Measurements from ENCODE around the gene FXYD1.

The FXYD1 gene

DNA sequence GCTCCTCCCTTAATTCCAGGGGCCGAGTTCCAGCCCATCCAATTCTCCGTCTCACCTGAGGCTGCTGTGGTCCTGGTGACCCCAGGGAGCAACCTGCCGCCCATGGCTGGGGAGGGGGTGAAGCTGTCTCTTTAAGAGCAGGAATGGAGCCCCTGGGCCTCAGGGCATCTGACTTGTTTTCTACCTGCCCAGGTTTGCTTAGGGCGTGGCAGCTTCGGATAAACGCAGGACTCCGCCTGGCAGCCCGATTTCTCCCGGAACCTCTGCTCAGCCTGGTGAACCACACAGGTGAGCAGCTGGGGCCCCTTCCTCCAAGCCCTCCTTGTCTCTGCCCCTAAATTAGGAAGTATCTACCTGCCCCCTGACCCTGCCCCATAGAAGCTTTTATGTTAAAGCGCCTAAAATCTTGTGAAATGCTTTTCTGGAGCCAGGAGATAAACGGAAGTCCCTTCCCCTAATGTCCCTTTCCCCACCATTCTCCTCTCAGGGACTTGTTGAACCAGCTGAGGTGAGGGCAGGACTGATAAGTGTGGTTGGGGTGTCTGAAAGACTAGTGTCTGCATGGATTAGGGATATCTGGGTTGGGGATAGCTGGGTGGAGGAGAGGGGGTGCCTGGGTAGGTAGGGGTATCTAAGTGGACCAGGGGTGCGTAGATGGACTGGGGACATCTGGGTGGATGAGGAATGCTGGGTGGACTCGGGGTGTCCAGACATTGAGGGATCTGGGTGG, 22.4 kb upstream of the FXYD1 start:
- no peak for TF ChIP-seq POLR2A (IDR thresholded peaks at IDR 0.05; ENCODE audit: low read depth, low read length)
- DNase-seq (ENCODE audit: insufficient read length, low spot score) (no peak), FAIRE-seq (no peak)

DNA sequence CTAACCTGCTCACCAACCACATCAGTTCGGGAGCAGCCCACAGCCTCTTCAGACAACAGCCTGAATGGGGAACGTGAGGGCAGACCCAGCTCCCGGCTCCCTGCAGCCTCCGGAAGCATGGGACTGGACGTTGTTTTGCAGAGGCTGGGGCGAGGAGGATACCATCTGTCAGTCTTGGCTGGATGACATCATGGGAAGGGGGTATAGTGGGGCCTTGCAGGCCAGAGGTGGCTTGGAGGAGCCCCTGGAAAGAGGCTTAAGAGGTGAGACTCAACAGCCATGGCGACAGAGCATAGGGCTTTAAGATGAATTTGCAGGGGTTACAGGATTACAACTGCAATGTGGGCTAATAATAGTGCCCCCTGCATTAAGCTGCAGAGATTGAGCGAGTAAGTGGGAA, 21.5 kb upstream of the FXYD1 start:
- no peak for TF ChIP-seq POLR2A (IDR thresholded peaks at IDR 0.05; ENCODE audit: low read depth, low read length)
- no peak for FAIRE-seq
- no peak for DNase-seq (ENCODE audit: insufficient read length, low spot score)

DNA sequence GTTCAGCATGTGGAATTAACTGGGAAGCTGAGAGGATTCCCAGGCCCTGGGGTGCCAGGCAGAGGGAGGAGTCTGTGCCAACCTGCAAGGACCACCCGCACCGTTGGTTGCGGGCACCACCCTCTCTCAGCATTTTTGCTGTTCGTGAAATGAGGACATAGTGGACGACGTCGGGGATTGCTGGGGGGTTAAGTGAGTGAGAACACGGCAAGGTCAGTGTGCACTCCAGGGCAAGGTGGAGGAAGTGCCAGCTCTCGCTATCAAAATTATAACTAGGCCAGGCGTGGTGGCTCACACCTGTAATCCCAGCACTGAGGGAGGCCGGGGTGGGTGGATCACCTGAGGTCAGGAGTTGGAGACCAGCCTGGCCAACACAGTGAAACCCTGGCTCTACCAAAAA, 20.8 kb upstream of the FXYD1 start:
- FAIRE-seq (no peak), DNase-seq (ENCODE audit: insufficient read length, low spot score) (no peak)
- TF ChIP-seq POLR2A (IDR thresholded peaks at IDR 0.05; ENCODE audit: low read depth, low read length) = no peak

DNA sequence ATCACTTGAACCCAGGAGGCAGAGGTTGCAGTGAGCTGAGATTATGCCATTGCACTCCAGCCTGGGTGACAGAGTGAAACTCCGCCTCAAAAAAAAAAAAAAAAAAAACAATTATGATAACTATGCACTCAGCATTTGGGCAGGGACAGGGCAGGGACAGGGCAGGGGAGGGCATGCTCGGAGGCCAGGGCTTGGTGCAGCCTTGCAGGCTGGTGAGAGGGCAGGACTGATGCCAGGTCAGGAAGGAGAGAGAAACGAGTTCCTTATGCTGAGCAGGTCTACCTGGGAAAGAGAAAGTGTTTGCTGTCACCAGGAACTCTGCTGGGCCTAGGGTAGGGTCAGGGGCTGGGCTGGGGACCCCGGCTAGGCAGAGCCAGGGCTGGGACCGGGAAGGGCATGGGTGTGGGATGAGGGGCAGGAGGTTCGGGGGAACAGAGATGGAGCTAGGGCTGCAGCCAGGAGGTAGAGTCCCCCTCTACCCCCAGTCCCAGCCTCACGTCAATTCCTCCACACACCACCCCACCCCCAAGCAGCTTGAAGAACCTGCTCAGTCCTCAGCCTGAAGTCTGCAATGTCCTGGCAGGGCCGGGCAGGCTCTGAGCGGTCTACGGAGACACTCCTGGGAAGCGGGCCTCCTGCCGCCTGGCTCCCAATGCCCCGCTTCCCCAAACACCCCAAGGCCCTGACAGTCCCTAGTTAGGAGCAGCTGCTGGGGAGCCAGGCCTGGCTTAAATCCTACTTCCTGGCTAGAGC, 20.2 kb upstream of the FXYD1 start:
- FAIRE-seq (no peak), DNase-seq (ENCODE audit: insufficient read length, low spot score) (no peak)
- no peak for TF ChIP-seq POLR2A (IDR thresholded peaks at IDR 0.05; ENCODE audit: low read depth, low read length)

DNA sequence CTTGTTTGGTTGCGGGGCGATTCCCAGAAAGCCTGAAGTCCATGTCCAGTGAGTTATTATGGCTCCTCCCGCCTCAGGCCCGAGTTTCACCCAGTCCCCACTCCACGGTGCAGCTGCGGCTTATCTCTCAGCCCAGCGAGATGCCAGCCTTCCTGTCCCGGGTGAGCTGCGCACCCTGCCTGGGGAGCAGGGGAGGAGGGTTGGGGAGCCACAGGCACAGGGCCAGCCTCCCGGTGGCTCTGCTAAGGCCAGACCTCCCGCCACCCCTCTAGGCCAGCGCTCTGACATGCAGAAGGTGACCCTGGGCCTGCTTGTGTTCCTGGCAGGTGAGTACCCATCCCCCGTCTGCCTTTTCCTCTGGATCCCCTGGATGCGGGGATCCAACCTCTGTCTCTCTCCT, 19.5 kb upstream of the FXYD1 start:
- TF ChIP-seq POLR2A (IDR thresholded peaks at IDR 0.05; ENCODE audit: low read depth, low read length) = no peak
- no peak for DNase-seq (ENCODE audit: insufficient read length, low spot score)
- no peak for FAIRE-seq

DNA sequence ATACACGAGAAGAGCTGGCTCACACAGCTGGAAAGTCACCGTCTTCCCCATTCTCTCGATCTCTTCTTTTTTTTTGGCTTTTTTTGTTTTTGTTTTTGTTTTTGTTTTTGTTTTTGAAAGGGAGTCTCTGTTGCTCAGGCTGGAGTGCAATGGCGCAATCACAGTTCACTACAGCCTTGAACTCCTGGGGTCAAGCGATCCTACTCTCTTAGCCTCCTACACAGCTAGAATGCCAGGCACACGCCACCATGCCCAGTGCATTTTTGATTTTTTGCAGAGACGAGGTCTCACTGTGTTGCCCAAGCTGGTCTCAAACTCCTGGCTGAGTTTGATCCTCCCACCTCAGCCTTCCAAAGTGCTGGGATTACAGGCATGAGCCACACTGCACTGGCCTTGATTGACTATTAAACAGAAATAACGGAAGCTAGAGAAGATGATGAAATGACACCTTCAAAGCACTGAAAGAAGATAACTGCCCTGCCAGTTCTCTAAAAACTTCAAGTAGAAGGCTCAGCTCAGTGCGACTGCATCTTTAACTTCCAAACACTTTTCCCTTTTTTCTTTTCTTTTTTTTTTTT, 19.0 kb upstream of the FXYD1 start:
- FAIRE-seq (no peak), DNase-seq (ENCODE audit: insufficient read length, low spot score) (no peak)

DNA sequence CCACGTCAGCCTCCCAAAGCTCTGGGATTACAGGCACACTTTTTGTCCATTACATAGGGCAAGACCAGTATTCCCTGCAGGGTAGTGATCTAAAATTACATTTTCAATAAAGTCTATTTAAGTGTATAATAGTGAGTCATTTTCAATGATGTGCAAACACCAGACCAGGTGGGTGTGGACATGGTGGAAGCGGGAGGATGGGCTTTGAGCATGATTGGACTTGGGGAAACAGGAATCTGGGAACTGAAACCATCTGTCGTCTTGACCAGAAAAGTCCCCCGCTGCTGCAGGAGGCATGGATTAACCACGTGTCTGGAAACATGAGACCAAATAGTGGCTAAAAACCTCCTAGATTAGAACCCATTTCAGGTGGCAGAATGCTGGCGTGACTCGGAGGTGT, 18.1 kb upstream of the FXYD1 start:
- TF ChIP-seq POLR2A (IDR thresholded peaks at IDR 0.05; ENCODE audit: low read depth, low read length) = no peak
- FAIRE-seq (no peak), DNase-seq (ENCODE audit: insufficient read length, low spot score) (peak; percentile 55)

More for the DNA sequence above, 19.0 kb upstream of the FXYD1 start:
- TF ChIP-seq POLR2A (IDR thresholded peaks at IDR 0.05; ENCODE audit: low read depth, low read length) = no peak

DNA sequence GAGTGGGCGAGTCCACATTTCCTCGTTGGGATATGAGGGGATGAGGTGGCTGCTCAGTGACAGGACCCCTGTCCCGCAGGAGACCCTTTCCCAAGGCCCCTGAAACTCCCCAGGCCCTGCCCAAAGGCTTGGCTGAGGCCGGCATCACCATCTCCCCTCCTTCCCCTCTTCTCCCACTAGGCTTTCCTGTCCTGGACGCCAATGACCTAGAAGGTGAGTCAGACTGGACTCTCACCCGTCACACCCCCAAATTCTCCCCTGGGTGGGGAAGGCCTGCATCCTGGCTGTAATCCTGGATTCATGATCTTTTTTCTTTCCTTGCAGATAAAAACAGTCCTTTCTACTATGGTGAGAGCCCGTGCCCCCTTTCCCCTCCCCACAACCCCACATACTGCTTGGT, 17.7 kb upstream of the FXYD1 start:
- no peak for TF ChIP-seq POLR2A (IDR thresholded peaks at IDR 0.05; ENCODE audit: low read depth, low read length)
- no peak for FAIRE-seq
- peak; percentile 84 for DNase-seq (ENCODE audit: insufficient read length, low spot score)

DNA sequence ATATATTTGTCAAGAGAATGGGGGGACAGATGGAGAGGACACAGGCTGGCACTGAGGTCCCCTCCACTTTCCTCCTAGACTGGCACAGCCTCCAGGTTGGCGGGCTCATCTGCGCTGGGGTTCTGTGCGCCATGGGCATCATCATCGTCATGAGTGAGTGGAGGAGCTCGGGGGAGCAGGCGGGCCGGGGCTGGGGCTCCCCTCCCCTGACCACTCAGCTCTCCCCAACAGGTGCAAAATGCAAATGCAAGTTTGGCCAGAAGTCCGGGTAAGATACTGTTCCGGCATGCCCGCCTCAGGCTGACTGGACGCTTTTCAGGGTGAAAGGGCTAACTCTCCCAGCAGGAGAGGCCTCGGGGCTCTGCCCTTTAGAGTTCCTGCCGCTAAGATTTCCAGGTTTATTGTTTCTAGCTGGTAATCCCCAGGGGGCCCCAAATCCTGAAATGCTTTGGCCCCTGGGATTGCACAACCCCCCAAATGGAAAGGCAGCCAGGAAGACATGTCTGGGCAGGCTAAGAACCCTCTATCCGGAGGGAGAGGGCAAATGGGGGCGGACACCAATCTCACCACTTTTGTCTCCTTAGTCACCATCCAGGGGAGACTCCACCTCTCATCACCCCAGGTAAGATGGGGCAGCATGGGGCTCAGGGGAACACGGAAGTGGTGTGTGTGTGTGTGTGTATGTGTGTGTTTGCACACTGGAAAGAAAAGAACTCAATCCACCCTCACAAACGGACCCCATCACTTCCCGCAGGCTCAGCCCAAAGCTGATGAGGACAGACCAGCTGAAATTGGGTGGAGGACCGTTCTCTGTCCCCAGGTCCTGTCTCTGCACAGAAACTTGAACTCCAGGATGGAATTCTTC, 15.7 kb upstream of the FXYD1 start:
- DNase-seq (ENCODE audit: insufficient read length, low spot score) (no peak), FAIRE-seq (no peak)
- TF ChIP-seq POLR2A (IDR thresholded peaks at IDR 0.05; ENCODE audit: low read depth, low read length) = no peak

DNA sequence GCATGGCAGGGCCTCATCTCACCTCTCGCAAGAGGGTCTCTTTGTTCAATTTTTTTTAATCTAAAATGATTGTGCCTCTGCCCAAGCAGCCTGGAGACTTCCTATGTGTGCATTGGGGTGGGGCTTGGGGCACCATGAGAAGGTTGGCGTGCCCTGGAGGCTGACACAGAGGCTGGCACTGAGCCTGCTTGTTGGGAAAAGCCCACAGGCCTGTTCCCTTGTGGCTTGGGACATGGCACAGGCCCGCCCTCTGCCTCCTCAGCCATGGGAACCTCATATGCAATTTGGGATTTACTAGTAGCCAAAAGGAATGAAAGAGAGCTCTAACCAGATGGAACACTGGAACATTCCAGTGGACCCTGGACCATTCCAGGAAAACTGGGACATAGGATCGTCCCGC, 15.1 kb upstream of the FXYD1 start:
- DNase-seq (ENCODE audit: insufficient read length, low spot score) (no peak), FAIRE-seq (no peak)
- TF ChIP-seq POLR2A (IDR thresholded peaks at IDR 0.05; ENCODE audit: low read depth, low read length) = no peak

DNA sequence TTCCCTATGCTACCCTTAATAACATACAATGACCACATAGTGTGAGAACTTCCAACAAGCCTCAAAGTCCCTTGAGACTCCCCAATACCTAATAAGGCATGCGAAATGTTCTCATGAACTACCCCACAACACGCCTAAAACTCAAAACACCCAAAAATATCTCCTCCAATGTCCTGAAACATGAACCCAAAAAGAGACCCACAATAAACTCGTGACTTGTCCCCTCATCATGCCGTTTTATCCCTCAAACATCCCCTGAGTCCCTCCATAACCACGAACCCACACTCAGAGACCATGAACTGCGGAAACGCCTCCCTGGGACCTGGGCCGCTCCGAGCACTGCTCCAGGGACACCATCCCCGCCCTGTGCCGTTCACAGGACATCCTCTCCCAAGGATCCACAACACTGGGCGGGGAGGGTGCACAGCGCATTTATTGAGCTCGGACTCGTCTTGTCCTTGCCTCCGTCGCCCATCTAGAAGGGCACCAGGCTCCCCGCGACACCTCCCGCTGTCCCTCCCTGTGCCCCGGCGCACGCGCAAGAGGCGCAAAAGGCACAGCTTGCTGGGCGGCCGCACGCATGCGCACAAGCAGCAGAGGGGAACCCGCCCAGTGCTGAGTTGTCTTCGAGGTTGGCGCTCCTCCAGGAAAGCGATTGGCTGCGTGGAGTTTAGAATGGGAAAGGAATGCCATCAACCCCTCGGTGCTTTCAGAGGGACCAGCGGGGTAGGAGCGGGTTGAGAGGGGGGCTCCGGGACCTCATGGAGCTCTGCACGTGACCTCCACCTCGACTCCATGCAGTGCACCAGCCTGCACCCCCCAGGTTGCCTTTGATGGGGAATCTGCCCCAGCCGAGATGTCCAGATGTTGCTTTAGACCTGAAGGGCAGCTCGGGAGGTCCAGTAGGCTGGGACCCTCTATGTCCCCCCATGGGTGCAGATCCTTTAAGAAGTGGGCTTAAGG, 14.2 kb upstream of the FXYD1 start:
- TF ChIP-seq POLR2A (IDR thresholded peaks at IDR 0.05; ENCODE audit: low read depth, low read length) = peak; percentile 98
- DNase-seq (ENCODE audit: insufficient read length, low spot score) (peak; percentile 99), FAIRE-seq (no peak)

DNA sequence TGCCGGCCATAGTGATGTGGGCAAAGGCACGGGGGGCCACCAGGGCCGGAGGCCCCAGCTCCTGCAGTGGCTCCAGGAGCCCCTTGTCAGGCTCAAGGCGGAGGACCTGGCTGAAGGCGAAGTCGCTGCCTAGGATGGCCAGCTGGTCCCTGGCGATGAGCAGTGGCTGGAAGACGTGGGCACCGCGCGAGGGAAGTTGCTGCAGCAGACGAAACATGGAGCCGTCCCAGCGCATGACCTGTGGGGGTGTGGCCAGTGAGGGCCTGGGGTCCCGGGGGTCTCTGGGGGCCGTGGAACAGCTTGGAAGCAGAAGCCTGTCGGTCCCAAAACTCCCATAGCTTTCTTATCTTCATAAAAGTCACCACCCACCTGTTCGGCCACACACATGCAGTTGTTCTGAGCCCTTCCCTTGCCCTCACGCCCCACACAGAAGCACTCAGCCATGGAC, 13.3 kb upstream of the FXYD1 start:
- no peak for DNase-seq (ENCODE audit: insufficient read length, low spot score)
- no peak for TF ChIP-seq POLR2A (IDR thresholded peaks at IDR 0.05; ENCODE audit: low read depth, low read length)
- no peak for FAIRE-seq

Data from H54 (cell line).